HFFc6 (cell line): ENCODE measurements around the gene HOTAIR. TPM values are rescaled to one million over a fixed set of nuclear protein-coding genes. Genes with fewer than 3 reads are reported as not detected.

Source experiments
- DNase-seq: peaks from one replicate; pipeline ENCODE4 v3.0.0-alpha.2; 2018
- H3K27ac Mint-ChIP-seq: 2 replicates; pipeline ENCODE4 v1.8.0; 2020; ENCODE audit warnings: mild to moderate bottlenecking, mixed read lengths
- H3K27me3 Mint-ChIP-seq: 2 replicates; pipeline ENCODE4 v1.8.0; 2021; ENCODE audit warnings: mild to moderate bottlenecking, moderate library complexity, mixed read lengths; ENCODE audit not compliant: insufficient read depth
- H3K36me3 Mint-ChIP-seq: 2 replicates; pipeline ENCODE4 v1.8.0; 2021; ENCODE audit warnings: low read depth, mixed read lengths
- H3K4me1 Mint-ChIP-seq: 2 replicates; pipeline ENCODE4 v1.8.0; 2020; ENCODE audit warnings: low read depth, mixed read lengths
- H3K4me3 Mint-ChIP-seq: 2 replicates; pipeline ENCODE4 v1.8.0; 2020; ENCODE audit warnings: mild to moderate bottlenecking, moderate library complexity, mixed read lengths
- H3K9me3 Mint-ChIP-seq: 2 replicates; pipeline ENCODE4 v1.8.0; 2020; ENCODE audit warnings: mild to moderate bottlenecking, mixed read lengths
- total RNA-seq, 6 experiments: library from RNA; stranded (reverse); fragmentation: NEBNext Ultra II Directional; extraction: Animal tissue kit (Norgen Biotek cat#: 25700); gene quantifications; 2 replicates in 1 of 6; 3 replicates in 5 of 6; pipeline ENCODE4 v1.2.3, GENCODE V29; 2021
- TF ChIP-seq, protein P1 (sequence below): fragments of 200-600 bp; sonication (generic); IDR thresholded peaks from 2 replicates; pipeline ENCODE4 v1.5.0; 2021; ENCODE audit warnings: antibody characterized with exemption, mild to moderate bottlenecking

The HOTAIR gene
- total RNA-seq, 6 experiments from 2014 or later = 0.26 to 3.7 (median 2.8) TPM; not detected in 1

DNA sequence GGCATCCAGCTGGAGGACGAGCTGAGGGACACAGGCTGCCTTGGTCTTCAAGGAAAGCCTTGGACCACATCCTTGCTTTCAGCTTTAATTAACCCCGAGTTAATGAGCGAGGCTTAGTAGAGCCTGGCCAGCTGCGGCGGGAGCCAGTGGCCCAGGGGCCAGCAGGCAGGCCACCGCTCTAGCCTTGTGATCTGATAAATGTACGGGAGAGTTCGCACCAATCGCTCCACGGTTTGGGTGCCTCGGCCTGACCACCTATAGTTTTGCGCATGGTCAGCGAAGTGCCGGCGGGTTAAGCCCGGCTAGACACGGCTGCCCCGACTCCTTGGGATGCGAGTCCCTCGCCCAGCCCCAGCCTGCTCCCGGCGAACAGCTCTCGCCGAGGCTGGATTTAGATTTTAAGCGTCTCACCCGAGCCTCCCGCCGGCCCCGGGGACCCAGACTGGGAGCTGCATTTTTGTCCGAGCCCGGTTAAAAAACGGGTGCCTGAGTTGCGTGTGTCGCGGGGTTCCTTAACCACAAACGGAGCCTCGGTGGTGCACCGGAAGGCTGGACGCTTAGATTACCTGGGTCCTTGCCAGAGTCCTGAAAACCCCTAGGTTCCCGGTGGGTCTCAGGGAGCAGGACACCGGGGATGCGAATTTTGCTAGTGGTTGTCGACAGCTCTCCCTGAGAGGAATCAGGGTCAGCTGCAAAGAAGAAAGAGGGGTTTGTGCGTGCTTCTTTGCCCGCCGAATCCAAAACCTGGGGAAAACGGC is 23.0 kb downstream of the HOTAIR start:
- H3K27me3 Mint-ChIP-seq = peaks cover 77% of the 10 kb centered on the region
- no peaks in the 10 kb centered on the region; the same call in 1 of the 2 replicates for H3K9me3 Mint-ChIP-seq
- 0 out of 2 replicates have a peak, but pooled peaks cover 5% of the 10 kb centered on the region for H3K36me3 Mint-ChIP-seq
- no peak overlapping the region for H3K27ac Mint-ChIP-seq
- no peak overlapping the region for H3K4me3 Mint-ChIP-seq
- no peak for DNase-seq
- H3K4me1 Mint-ChIP-seq = peaks cover 6% of the 10 kb centered on the region
- TF ChIP-seq, protein P1, sequence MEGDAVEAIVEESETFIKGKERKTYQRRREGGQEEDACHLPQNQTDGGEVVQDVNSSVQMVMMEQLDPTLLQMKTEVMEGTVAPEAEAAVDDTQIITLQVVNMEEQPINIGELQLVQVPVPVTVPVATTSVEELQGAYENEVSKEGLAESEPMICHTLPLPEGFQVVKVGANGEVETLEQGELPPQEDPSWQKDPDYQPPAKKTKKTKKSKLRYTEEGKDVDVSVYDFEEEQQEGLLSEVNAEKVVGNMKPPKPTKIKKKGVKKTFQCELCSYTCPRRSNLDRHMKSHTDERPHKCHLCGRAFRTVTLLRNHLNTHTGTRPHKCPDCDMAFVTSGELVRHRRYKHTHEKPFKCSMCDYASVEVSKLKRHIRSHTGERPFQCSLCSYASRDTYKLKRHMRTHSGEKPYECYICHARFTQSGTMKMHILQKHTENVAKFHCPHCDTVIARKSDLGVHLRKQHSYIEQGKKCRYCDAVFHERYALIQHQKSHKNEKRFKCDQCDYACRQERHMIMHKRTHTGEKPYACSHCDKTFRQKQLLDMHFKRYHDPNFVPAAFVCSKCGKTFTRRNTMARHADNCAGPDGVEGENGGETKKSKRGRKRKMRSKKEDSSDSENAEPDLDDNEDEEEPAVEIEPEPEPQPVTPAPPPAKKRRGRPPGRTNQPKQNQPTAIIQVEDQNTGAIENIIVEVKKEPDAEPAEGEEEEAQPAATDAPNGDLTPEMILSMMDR = no peak

DNA sequence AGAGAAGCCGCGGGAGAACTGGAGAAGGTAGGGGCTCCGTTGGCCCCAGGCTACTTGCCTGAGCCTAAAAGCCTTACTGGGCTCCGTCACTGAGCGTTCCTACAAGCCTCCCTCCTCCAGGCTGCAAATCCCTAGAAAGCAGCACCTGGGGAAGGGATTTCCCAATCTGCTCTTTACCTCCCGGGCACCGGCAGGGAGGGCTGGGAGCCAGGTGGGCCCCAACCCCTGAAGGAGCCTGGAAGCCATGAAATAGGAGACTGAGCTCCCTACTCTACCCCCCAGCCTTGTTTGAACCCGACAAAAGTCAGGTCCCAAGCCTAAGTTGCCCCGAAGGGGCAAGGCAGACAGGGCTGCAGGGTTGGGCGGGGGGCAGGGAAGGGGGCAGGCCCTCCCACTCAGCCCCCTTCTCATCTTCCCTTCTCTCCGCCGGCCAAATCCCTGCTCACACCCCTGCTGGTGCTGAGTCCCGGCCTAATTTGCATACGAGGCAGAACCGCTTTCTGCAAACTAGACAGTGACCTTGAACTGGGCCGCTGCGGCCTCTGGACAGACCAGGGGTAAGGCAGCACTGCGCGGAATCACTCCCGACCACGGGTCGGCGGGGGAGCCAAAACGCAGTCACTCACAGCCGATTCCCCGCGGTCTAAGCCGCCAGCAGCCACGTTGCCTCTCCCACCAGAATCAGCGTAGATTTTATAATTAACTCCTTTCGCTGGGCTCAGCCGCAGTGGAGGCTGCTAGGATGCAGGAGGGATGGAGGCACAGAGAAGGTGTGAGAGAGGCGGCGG is 23.8 kb downstream of the HOTAIR start:
- TF ChIP-seq, protein P1 = no peak
- Mint-ChIP-seq H3K27me3 (peaks cover 77% of the 10 kb centered on the region), H3K9me3 (no peaks in the 10 kb centered on the region; the same call in 1 of the 2 replicates), H3K4me1 (peaks cover 6% of the 10 kb centered on the region), H3K4me3 (no peak overlapping the region), H3K27ac (no peak overlapping the region), H3K36me3 (0 out of 2 replicates have a peak, but pooled peaks cover 3% of the 10 kb centered on the region)
- no peak for DNase-seq

DNA sequence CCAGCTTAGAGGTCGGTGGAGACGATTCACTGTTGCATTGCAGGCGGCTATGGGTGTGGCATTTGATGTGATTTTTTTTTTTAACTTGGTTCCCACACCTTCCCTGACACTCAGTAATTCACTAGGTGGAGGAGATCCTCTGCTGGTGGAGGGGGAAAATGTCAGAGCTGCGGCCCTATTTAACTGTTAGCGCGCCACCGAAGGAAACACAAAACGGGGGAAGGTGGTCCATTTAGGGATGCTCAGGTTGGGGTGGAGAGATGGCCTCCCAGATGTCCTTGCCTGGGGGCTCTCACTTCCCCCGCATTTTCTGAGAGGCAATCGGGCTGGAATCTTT is 24.3 kb downstream of the HOTAIR start:
- H3K27me3 Mint-ChIP-seq = peaks cover 80% of the 10 kb centered on the region
- no peak overlapping the region for H3K27ac Mint-ChIP-seq
- TF ChIP-seq, protein P1 = no peak
- DNase-seq = no peak
- H3K36me3 Mint-ChIP-seq = no peaks in the 10 kb centered on the region
- H3K4me1 Mint-ChIP-seq = peaks cover 6% of the 10 kb centered on the region
- H3K9me3 Mint-ChIP-seq = no peaks in the 10 kb centered on the region; the same call in 1 of the 2 replicates
- no peak overlapping the region for H3K4me3 Mint-ChIP-seq

DNA sequence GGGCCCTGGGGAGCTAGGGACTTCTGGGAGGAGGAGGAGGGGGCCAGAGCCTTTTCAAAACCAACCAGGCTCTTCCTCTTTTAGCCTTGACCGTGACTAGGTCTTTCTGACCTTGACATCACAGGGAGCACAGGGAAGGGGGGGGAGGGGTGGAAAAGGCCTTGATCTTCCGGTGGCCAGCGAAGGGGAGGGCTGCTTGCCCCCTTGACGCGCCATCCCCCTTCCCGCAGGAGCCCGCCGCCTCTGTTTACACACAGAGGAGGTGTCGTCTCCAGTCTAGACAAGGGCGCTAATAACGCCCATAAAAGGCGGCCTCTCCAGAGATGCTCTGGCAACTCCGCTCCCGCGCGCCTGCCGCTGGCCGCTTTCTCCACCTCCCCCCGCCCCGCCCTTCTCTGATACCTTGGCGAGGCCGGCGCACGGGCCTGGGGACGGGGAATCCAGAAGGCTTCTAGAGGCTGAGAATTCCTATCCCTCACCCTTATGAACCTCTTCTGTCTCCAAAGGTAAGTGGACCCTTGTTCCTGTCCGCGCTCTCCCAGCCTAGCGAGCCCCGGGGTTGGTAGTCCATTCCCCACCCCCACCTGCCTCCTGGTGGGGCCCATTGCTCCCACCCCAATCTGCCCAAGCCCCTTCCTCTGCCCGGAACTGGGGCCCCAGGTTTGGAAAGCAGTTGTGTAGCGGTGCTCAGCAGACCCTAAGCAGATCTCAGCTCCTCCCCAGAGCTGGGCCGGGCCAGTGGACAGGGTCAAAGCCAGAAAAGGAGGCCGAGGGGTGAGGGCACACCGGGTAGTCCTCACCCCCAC is 24.9 kb downstream of the HOTAIR start:
- TF ChIP-seq, protein P1 = no peak
- no peaks in the 10 kb centered on the region; the same call in 1 of the 2 replicates for H3K9me3 Mint-ChIP-seq
- H3K36me3 Mint-ChIP-seq = no peaks in the 10 kb centered on the region
- H3K27me3 Mint-ChIP-seq = peaks cover 85% of the 10 kb centered on the region
- peaks cover 6% of the 10 kb centered on the region for H3K4me1 Mint-ChIP-seq
- no peak overlapping the region for H3K27ac Mint-ChIP-seq
- no peak for DNase-seq
- H3K4me3 Mint-ChIP-seq = no peak overlapping the region
